ENCODE results near the gene HMGB4.

GRCh38 chr1:33854091-33854490 is 9.8 kb upstream of the HMGB4 start:
- TF ChIP-seq CTCF (optimal IDR thresholded peaks at IDR 0.05 in 1 of 3, IDR thresholded peaks at IDR 0.05 in 1 of 3, conservative IDR thresholded peaks at IDR 0.05 in 1 of 3; ENCODE audit: extremely low read depth in 1 of 3, insufficient read depth in 2 of 3, low read length in 3 of 3), result no peak
- TF ChIP-seq EZH2 (IDR thresholded peaks at IDR 0.05; ENCODE audit: low read length), result no peak

Measured in keratinocyte (primary cell).